H1 (cell line): ENCODE results near the gene MTFR2. TPM values are rescaled to one million over a fixed set of nuclear protein-coding genes. Genes with fewer than 3 reads are reported as not detected.

ENCODE experiments used
- ASH2L ChIP-seq: fragments of 200-600, 300-600 bp; sonication (generic); IDR thresholded peaks from one replicate; pipeline ENCODE4 v1.7.1; 2017; ENCODE audit warnings: low read length
- CHD7 ChIP-seq: fragments of 300-600 bp; sonication (generic); IDR thresholded peaks from 2 replicates; pipeline ENCODE4 v1.7.1; 2012; ENCODE audit warnings: low read length, moderate library complexity, mild to moderate bottlenecking, inconsistent platforms; ENCODE audit not compliant: insufficient replicate concordance
- FOSL1 ChIP-seq: IDR thresholded peaks from 2 replicates; pipeline ENCODE4 v1.6.1; 2011; ENCODE audit warnings: mild to moderate bottlenecking, low read depth, low read length, moderate library complexity; ENCODE audit not compliant: insufficient read depth
- KDM5A ChIP-seq: fragments of 200-600 bp; IDR thresholded peaks from 2 replicates; pipeline ENCODE4 v1.7.1; 2012; ENCODE audit warnings: mild to moderate bottlenecking, low read length, inconsistent platforms, mixed read lengths
- PHF8 ChIP-seq: fragments of 200-600 bp; sonication (generic); conservative IDR thresholded peaks from 2 replicates; pipeline ENCODE4 v1.7.1; 2012; ENCODE audit warnings: low read depth, mild to moderate bottlenecking, inconsistent platforms, low read length, moderate library complexity
- RNF2 ChIP-seq: fragments of 200-900, 300-1000 bp; sonication (generic); IDR thresholded peaks from 2 replicates; pipeline ENCODE4 v1.7.1; 2016; ENCODE audit warnings: borderline replicate concordance, low read depth, mild to moderate bottlenecking, antibody characterized with exemption, low read length; ENCODE audit not compliant: poor library complexity, severe bottlenecking; ENCODE audit errors: missing control alignments
- SIRT6 ChIP-seq: IDR thresholded peaks from one replicate; pipeline ENCODE4 v1.7.1; 2012; ENCODE audit warnings: low read length, inconsistent platforms
- SIX5 ChIP-seq: IDR thresholded peaks from 2 replicates; pipeline ENCODE4 v1.6.1; 2011; ENCODE audit warnings: mild to moderate bottlenecking, low read depth, low read length
- TAF1 ChIP-seq: IDR thresholded peaks from 2 replicates; pipeline ENCODE4 v1.6.1; 2011; ENCODE audit warnings: mild to moderate bottlenecking, low read depth, low read length
- TCF12 ChIP-seq: IDR thresholded peaks from 2 replicates; pipeline ENCODE4 v1.6.1; 2011; ENCODE audit warnings: low read depth, mild to moderate bottlenecking, low read length
- polyA plus RNA-seq, 7 experiments: library from polyadenylated mRNA; depleted of rRNA in 3 of 7; stranded (reverse) in 5 of 7; unstranded in 2 of 7; fragments of >200 nt in 5 of 7; fragments of 200-250 nt in 2 of 7; gene quantifications; 1 replicate in 5 of 7; 2 replicates in 1 of 7; 4 replicates in 1 of 7; pipeline versions ENCODE4 v1.2.1 to v1.2.3, GENCODE V29; 2011 to 2013; ENCODE audit warnings: missing spikeins in 2 of 7, mixed read lengths in 2 of 7
- total RNA-seq: library from RNA; stranded (reverse); fragmentation: NEBNext Ultra II Directional; extraction: Animal tissue kit (Norgen Biotek cat#: 25700); gene quantifications from 2 replicates; pipeline ENCODE4 v1.2.1, GENCODE V29; 2021

The MTFR2 gene
- total and polyA plus RNA-seq, 2 of the 8 experiments (the other 6 are each of a cell fraction or from before 2014, with no cell fraction given): 8.5 to 10.7 TPM

DNA sequence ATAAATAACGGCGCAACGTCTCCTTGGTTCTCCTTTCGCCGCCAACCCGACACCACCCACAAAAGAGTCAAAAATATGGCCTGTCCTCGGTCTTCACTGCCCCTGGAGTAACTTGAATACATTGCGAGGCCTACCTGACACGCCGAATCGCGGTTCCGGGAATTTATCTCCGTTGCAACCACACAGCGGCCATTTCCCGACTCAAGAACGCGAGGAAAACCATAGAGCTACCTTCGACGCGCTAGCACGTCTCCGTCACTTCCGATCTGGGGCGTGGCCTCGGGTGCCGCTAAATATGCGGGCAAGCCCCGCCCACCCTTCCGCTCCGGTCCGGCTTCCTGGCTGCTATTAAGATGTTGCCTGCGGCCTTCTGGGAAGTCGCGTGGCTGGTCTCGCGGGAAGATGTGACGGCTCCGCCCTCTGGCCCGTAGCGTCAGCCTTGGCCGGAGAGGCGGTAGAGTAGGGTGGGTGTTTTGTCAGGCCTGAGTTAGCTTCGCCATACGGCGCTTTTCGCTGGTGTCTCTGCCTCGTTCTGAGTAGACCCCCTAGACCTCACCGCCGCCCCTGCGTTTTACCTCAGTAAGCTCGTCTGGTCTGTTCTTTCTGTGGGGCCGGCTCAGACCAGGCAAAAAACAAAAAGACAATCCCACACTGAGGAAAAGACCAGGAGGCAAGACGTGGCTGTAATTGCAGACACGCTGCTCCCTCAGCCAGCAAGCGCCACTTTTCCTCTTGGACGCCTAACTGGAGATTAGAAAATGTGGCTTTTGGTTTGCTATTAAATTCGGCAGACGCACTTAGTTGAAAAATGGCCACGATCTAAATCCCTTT is 39.7 kb upstream of the MTFR2 start, which contains the start of gene BCLAF1 (continued):
- no peak for TF ChIP-seq CHD7
- TF ChIP-seq SIX5: no peak
- peak; percentile 88 for TF ChIP-seq ASH2L
- no peak for TF ChIP-seq SIRT6
- no peak for TF ChIP-seq KDM5A
- TF ChIP-seq TAF1: peak; percentile 99
- TF ChIP-seq FOSL1: no peak
- TF ChIP-seq RNF2: no peak
- TF ChIP-seq TCF12: no peak
- TF ChIP-seq PHF8: peak; percentile 98
